ENCODE data around the gene KLRC1. TPM values are rescaled to one million over a fixed set of nuclear protein-coding genes. Genes with fewer than 3 reads are reported as not detected.

The KLRC1 gene
- total RNA-seq, 4 donors from 2014 or later = 1.3 to 3.3 (median 1.9) TPM; not detected in 1

- peaks cover 0 to 4% (median 0%) of the 10 kb centered on the region in 4 donors for H3K9me3 ChIP-seq
- no peak within 1 kb of the TSS for H3K27ac ChIP-seq
- no peak for DNase-seq
- H3K4me3 ChIP-seq = no peak within 1 kb of the TSS
- no peaks in the 10 kb centered on the region for H3K27me3 ChIP-seq
- H3K4me1 ChIP-seq = no peaks in the 10 kb centered on the region
- TF ChIP-seq POLR2A (IDR thresholded peaks at IDR 0.05) = no peak
- TF ChIP-seq CTCF (IDR thresholded peaks at IDR 0.05) = no peak
- no peaks in the 10 kb centered on the region for H3K36me3 ChIP-seq
Observed at GRCh38 chr12:10409392-10409791, 43.8 kb downstream of the KLRC1 start, which contains the start of gene KLRC4. KLRC4 (minus strand) TSS chr12:10409757; CDS start chr12:10409575, 182 bp downstream.

- Histone ChIP-seq H3K9me3 (peaks cover 0 to 4% (median 0%) of the 10 kb centered on the region in 4 donors), H3K36me3 (no peaks in the 10 kb centered on the region), H3K27ac (no peak overlapping the region), H3K4me3 (no peak overlapping the region), H3K27me3 (no peaks in the 10 kb centered on the region), H3K4me1 (no peaks in the 10 kb centered on the region)
- DNase-seq = no peak
- TF ChIP-seq CTCF (IDR thresholded peaks at IDR 0.05) (no peak), POLR2A (IDR thresholded peaks at IDR 0.05) (no peak)
Observed at GRCh38 chr12:10408842-10409241, 44.3 kb downstream of the KLRC1 start.

- peaks cover 0 to 4% (median 0%) of the 10 kb centered on the region in 4 donors for H3K9me3 ChIP-seq
- no peak overlapping the region for H3K27ac ChIP-seq
- no peak for DNase-seq
- no peak for TF ChIP-seq POLR2A (IDR thresholded peaks at IDR 0.05)
- no peak for TF ChIP-seq CTCF (IDR thresholded peaks at IDR 0.05)
- peak overlapping the region in 1 of 4 donors; percentile 17 for H3K4me3 ChIP-seq
- no peaks in the 10 kb centered on the region for H3K4me1 ChIP-seq
- no peaks in the 10 kb centered on the region for H3K36me3 ChIP-seq
- no peaks in the 10 kb centered on the region for H3K27me3 ChIP-seq
Observed at GRCh38 chr12:10406725-10407124, 46.5 kb downstream of the KLRC1 start.

- no peak overlapping the region for H3K27ac ChIP-seq
- no peaks in the 10 kb centered on the region for H3K36me3 ChIP-seq
- DNase-seq = no peak
- TF ChIP-seq CTCF (IDR thresholded peaks at IDR 0.05) = no peak
- H3K4me1 ChIP-seq = no peaks in the 10 kb centered on the region
- H3K9me3 ChIP-seq = peaks cover 0 to 4% (median 0%) of the 10 kb centered on the region in 4 donors
- no peaks in the 10 kb centered on the region for H3K27me3 ChIP-seq
- H3K4me3 ChIP-seq = peak overlapping the region in 1 of 4 donors; percentile 1
Observed at GRCh38 chr12:10405294-10405693, 47.9 kb downstream of the KLRC1 start.

- TF ChIP-seq POLR2A (IDR thresholded peaks at IDR 0.05) (no peak), CTCF (IDR thresholded peaks at IDR 0.05) (no peak)
- Histone ChIP-seq H3K4me3 (peak overlapping the region in 1 of 4 donors; percentile 1), H3K9me3 (peaks cover 0 to 4% (median 0%) of the 10 kb centered on the region in 4 donors), H3K27ac (no peak overlapping the region), H3K27me3 (no peaks in the 10 kb centered on the region), H3K4me1 (no peaks in the 10 kb centered on the region), H3K36me3 (no peaks in the 10 kb centered on the region)
- no peak for DNase-seq
Observed at GRCh38 chr12:10404798-10405197, 48.4 kb downstream of the KLRC1 start.

- Histone ChIP-seq H3K4me3 (no peak overlapping the region), H3K36me3 (no peaks in the 10 kb centered on the region), H3K9me3 (peaks cover 0 to 4% (median 0%) of the 10 kb centered on the region in 4 donors), H3K4me1 (no peaks in the 10 kb centered on the region), H3K27me3 (no peaks in the 10 kb centered on the region), H3K27ac (no peak overlapping the region)
- TF ChIP-seq POLR2A (IDR thresholded peaks at IDR 0.05) (no peak), CTCF (IDR thresholded peaks at IDR 0.05) (no peak)
- DNase-seq = no peak
Observed at GRCh38 chr12:10400829-10401228, 52.3 kb downstream of the KLRC1 start.
